H9 (cell line): ENCODE results near the gene RAB40C. TPM values are rescaled to one million over a fixed set of nuclear protein-coding genes. Genes with fewer than 3 reads are reported as not detected.

Experiments used
- DNase-seq: peaks from one replicate; pipeline ENCODE4 v3.0.0-alpha.2; 2017
- H2AFZ ChIP-seq: one replicate; pipeline ENCODE4 v1.6.1; 2013; ENCODE audit warnings: mild to moderate bottlenecking, low read length, control low read depth, moderate library complexity
- H2AK5ac ChIP-seq: 2 replicates; pipeline ENCODE4 v1.6.1; 2013; ENCODE audit warnings: low read length, control low read depth, mixed read lengths; ENCODE audit not compliant: insufficient read length
- H2BK120ac ChIP-seq: one replicate; pipeline ENCODE4 v1.6.1; 2013; ENCODE audit warnings: low read depth, mild to moderate bottlenecking, low read length, control low read depth, inconsistent platforms; ENCODE audit not compliant: poor library complexity, severe bottlenecking
- H2BK12ac ChIP-seq: 2 replicates; pipeline ENCODE4 v1.6.1; 2013; ENCODE audit warnings: low read length, control low read depth, mixed read lengths, low read depth; ENCODE audit not compliant: insufficient read length
- H2BK15ac ChIP-seq: 2 replicates; pipeline ENCODE4 v1.6.1; 2013; ENCODE audit warnings: low read depth, low read length, control low read depth
- H2BK20ac ChIP-seq: one replicate; pipeline ENCODE4 v1.6.1; 2013; ENCODE audit warnings: low read depth, mild to moderate bottlenecking, low read length, control low read depth, inconsistent platforms; ENCODE audit not compliant: poor library complexity, severe bottlenecking
- H2BK5ac ChIP-seq: 2 replicates; pipeline ENCODE4 v1.6.1; 2013; ENCODE audit warnings: low read length, control low read depth, mixed read lengths; ENCODE audit not compliant: insufficient read length
- H3K14ac ChIP-seq: 2 replicates; pipeline ENCODE4 v1.6.1; 2013; ENCODE audit warnings: low read length, control low read depth; ENCODE audit not compliant: insufficient read depth
- H3K18ac ChIP-seq: 2 replicates; pipeline ENCODE4 v1.6.1; 2013; ENCODE audit warnings: low read depth, mild to moderate bottlenecking, mixed read lengths, low read length, control low read depth; ENCODE audit not compliant: insufficient read length
- H3K23ac ChIP-seq: 2 replicates; pipeline ENCODE4 v1.6.1; 2013; ENCODE audit warnings: low read length, control low read depth, mixed read lengths, low read depth; ENCODE audit not compliant: insufficient read length
- H3K23me2 ChIP-seq: 2 replicates; pipeline ENCODE4 v1.6.1; 2013; ENCODE audit warnings: low read depth, mild to moderate bottlenecking, mixed read lengths, low read length, control low read depth; ENCODE audit not compliant: insufficient read length, poor library complexity, severe bottlenecking
- H3K27ac ChIP-seq: 2 replicates; pipeline ENCODE4 v1.5.1; 2013; ENCODE audit warnings: low read length, control low read depth, mixed read lengths, low read depth; ENCODE audit not compliant: insufficient read length
- H3K27me3 ChIP-seq: 2 replicates; pipeline ENCODE4 v1.6.1; 2013; ENCODE audit warnings: low read length, control low read depth, inconsistent platforms; ENCODE audit not compliant: insufficient read depth
- H3K4ac ChIP-seq: 2 replicates; pipeline ENCODE4 v1.6.1; 2013; ENCODE audit warnings: low read depth, mild to moderate bottlenecking, control low read depth, inconsistent platforms, low read length, moderate library complexity
- H3K4me1 ChIP-seq: 2 replicates; pipeline ENCODE4 v1.6.1; 2013; ENCODE audit warnings: low read length, control low read depth, inconsistent platforms; ENCODE audit not compliant: insufficient read depth
- H3K4me2 ChIP-seq: 2 replicates; pipeline ENCODE4 v1.6.1; 2013; ENCODE audit warnings: low read length, control low read depth, mixed read lengths; ENCODE audit not compliant: insufficient read length, insufficient read depth
- H3K56ac ChIP-seq: 2 replicates; pipeline ENCODE4 v1.6.1; 2013; ENCODE audit warnings: low read depth, mild to moderate bottlenecking, mixed read lengths, low read length, control low read depth; ENCODE audit not compliant: insufficient read length
- H3K79me1 ChIP-seq: 2 replicates; pipeline ENCODE4 v1.6.1; 2013; ENCODE audit warnings: low read depth, mild to moderate bottlenecking, moderate library complexity, low read length, control low read depth, inconsistent platforms; ENCODE audit not compliant: insufficient read depth, poor library complexity, severe bottlenecking
- H3K79me2 ChIP-seq: 2 replicates; pipeline ENCODE4 v1.6.1; 2013; ENCODE audit warnings: low read length, control low read depth, inconsistent platforms; ENCODE audit not compliant: insufficient read depth
- H3K9ac ChIP-seq: 2 replicates; pipeline ENCODE4 v1.6.1; 2013; ENCODE audit warnings: low read length, control low read depth, mixed read lengths; ENCODE audit not compliant: insufficient read length; ENCODE audit errors: extremely low read depth
- H3K9me3 ChIP-seq: one replicate; pipeline ENCODE4 v1.6.1; 2013; ENCODE audit warnings: low read depth, low read length, inconsistent platforms; ENCODE audit not compliant: control insufficient read depth
- H3T11ph ChIP-seq: one replicate; pipeline ENCODE4 v1.6.1; 2013; ENCODE audit warnings: mild to moderate bottlenecking, low read length, control low read depth, inconsistent platforms
- H4K20me1 ChIP-seq: one replicate; pipeline ENCODE4 v1.6.1; 2013; ENCODE audit not compliant: control insufficient read depth, insufficient read length, insufficient read depth
- H4K5ac ChIP-seq: 2 replicates; pipeline ENCODE4 v1.6.1; 2013; ENCODE audit warnings: low read depth, mild to moderate bottlenecking, mixed read lengths, low read length, control low read depth; ENCODE audit not compliant: insufficient read length
- H4K8ac ChIP-seq: replicated peaks from 2 replicates; pipeline ENCODE4 v1.6.1; 2013; ENCODE audit warnings: low read length, control low read depth, mixed read lengths, low read depth; ENCODE audit not compliant: insufficient read length
- H4K91ac ChIP-seq: 2 replicates; pipeline ENCODE4 v1.6.1; 2013; ENCODE audit warnings: low read depth, mild to moderate bottlenecking, moderate library complexity, mixed read lengths, low read length, control low read depth; ENCODE audit not compliant: insufficient read length
- H3K27ac Mint-ChIP-seq, 3 experiments: 2 replicates in 2 of 3; 3 replicates in 1 of 3; pipeline ENCODE4 v1.8.0; 2020 to 2021; ENCODE audit warnings: mixed read lengths in 3 of 3, mild to moderate bottlenecking in 1 of 3, moderate library complexity in 1 of 3
- H3K27me3 Mint-ChIP-seq: 2 replicates; pipeline ENCODE4 v1.8.0; 2021; ENCODE audit warnings: low read depth, mild to moderate bottlenecking, moderate library complexity, mixed read lengths
- H3K36me3 Mint-ChIP-seq, 3 experiments: 2 replicates in 2 of 3; 3 replicates in 1 of 3; pipeline ENCODE4 v1.8.0; 2020 to 2021; ENCODE audit warnings: low read depth in 3 of 3, mixed read lengths in 3 of 3; ENCODE audit not compliant: insufficient read depth in 1 of 3
- H3K4me1 Mint-ChIP-seq, 2 experiments: 2 replicates each; pipeline ENCODE4 v1.8.0; 2020; ENCODE audit warnings: mixed read lengths in 2 of 2
- H3K4me3 Mint-ChIP-seq, 2 experiments: 2 replicates in 1 of 2; 3 replicates in 1 of 2; pipeline ENCODE4 v1.8.0; 2020 to 2021; ENCODE audit warnings: mild to moderate bottlenecking in 2 of 2, mixed read lengths in 2 of 2, moderate library complexity in 1 of 2
- H3K9me3 Mint-ChIP-seq, 2 experiments: 2 replicates in 1 of 2; 3 replicates in 1 of 2; pipeline ENCODE4 v1.8.0; 2020; ENCODE audit warnings: mild to moderate bottlenecking in 2 of 2, mixed read lengths in 2 of 2, moderate library complexity in 1 of 2
- WGBS: extraction: QIAGEN DNeasy Blood & Tissue Kit; methylation state at CpG from one replicate; pipeline ENCODE4 v1.1.7; 2013; ENCODE audit warnings: missing lambda C conversion rate, low lambda C conversion rate, mixed read lengths; ENCODE audit not compliant: insufficient read length; ENCODE audit errors: extremely low coverage; 5-methylcytosine and 5-hydroxymethylcytosine counted together
- total RNA-seq: library from RNA; stranded (reverse); gene quantifications from 2 replicates; pipeline ENCODE4 v1.2.1, GENCODE V29; 2021
- TF ChIP-seq, protein P1 (sequence below): fragments of 200-600 bp; sonication (generic); conservative IDR thresholded peaks from 3 replicates; pipeline ENCODE4 v1.8.0; 2021; ENCODE audit warnings: antibody characterized with exemption, mild to moderate bottlenecking

Gene RAB40C
- total RNA-seq, 1 experiment from 2014 or later = 19.1 TPM

DNA sequence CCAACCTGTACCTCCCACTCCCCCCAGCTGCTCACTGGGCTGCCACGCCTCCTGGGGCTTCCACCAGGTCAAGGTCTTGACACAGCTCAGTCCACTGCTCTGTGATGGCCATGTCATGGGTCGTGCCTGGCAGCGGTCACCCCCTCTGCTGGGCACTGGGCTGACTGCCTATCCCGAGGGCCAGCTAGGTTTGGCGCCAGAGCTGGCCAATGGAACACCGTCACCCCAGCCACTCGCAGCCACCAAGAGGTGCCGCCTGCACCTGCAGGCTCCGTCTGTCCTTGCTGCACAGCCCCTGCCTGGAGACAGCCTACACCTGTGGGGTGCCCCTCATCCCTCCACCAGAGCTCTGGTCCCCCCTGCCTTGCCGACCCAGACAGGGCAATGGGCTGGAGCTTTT is 4.5 kb upstream of the RAB40C start:
- TF ChIP-seq, protein P1, sequence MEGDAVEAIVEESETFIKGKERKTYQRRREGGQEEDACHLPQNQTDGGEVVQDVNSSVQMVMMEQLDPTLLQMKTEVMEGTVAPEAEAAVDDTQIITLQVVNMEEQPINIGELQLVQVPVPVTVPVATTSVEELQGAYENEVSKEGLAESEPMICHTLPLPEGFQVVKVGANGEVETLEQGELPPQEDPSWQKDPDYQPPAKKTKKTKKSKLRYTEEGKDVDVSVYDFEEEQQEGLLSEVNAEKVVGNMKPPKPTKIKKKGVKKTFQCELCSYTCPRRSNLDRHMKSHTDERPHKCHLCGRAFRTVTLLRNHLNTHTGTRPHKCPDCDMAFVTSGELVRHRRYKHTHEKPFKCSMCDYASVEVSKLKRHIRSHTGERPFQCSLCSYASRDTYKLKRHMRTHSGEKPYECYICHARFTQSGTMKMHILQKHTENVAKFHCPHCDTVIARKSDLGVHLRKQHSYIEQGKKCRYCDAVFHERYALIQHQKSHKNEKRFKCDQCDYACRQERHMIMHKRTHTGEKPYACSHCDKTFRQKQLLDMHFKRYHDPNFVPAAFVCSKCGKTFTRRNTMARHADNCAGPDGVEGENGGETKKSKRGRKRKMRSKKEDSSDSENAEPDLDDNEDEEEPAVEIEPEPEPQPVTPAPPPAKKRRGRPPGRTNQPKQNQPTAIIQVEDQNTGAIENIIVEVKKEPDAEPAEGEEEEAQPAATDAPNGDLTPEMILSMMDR = no peak
- H2BK12ac ChIP-seq = no peak overlapping the region
- H3K4ac ChIP-seq = no peak overlapping the region
- no peaks in the 10 kb centered on the region for H3K79me2 ChIP-seq
- no peak overlapping the region for H2BK15ac ChIP-seq
- no peaks in the 10 kb centered on the region for H3K79me1 ChIP-seq
- no peaks in the 10 kb centered on the region for H3K9me3 ChIP-seq
- no peak overlapping the region for H3K56ac ChIP-seq
- H2BK20ac ChIP-seq = no peak overlapping the region
- Mint-ChIP-seq H3K4me1 (peaks cover 6 to 21% of the 10 kb centered on the region in 2 experiments), H3K27me3 (peaks cover 33% of the 10 kb centered on the region), H3K4me3 (no peak overlapping the region), H3K36me3 (peaks cover 0 to 4% (median 4%) of the 10 kb centered on the region in 3 experiments; a peak in 3 of 7 replicates), H3K9me3 (no peaks in the 10 kb centered on the region), H3K27ac (no peak overlapping the region)
- H4K20me1 ChIP-seq = no peaks in the 10 kb centered on the region
- H3K23me2 ChIP-seq = peaks cover 5% of the 10 kb centered on the region
- no peak overlapping the region for H3K27ac ChIP-seq
- no peak overlapping the region for H3K4me2 ChIP-seq
- H2AFZ ChIP-seq = no peak overlapping the region
- H3K18ac ChIP-seq = no peak overlapping the region
- H2BK5ac ChIP-seq = no peak overlapping the region
- no peak overlapping the region for H4K8ac ChIP-seq
- no CpG with 5 or more reads among the region's 10 CpGs for WGBS
- no peak overlapping the region for H3T11ph ChIP-seq
- H2AK5ac ChIP-seq = no peak overlapping the region
- H3K9ac ChIP-seq = no peak overlapping the region
- no peak overlapping the region for H3K23ac ChIP-seq
- no peak overlapping the region for H4K5ac ChIP-seq
- DNase-seq = peak; percentile 73
- no peak overlapping the region for H2BK120ac ChIP-seq
- no peaks in the 10 kb centered on the region; the same call in 1 of the 2 replicates for H3K4me1 ChIP-seq
- H3K27me3 ChIP-seq = peaks cover 7% of the 10 kb centered on the region; the same call in 1 of the 2 replicates
- no peak overlapping the region for H3K14ac ChIP-seq
- H4K91ac ChIP-seq = no peak overlapping the region
